Neural progenitor cell (in vitro differentiated cells): ENCODE results near the gene PHETA1.

ENCODE experiments used
- CTCF ChIP-seq: fragments of 200-600 bp; sonication (generic); IDR thresholded peaks from 2 replicates; pipeline ENCODE4 v1.5.1; 2017; ENCODE audit warnings: antibody characterized with exemption, mild to moderate bottlenecking
- EZH2 ChIP-seq: fragments of 200-600 bp; sonication (generic); IDR thresholded peaks from 2 replicates; pipeline ENCODE4 v1.6.1; 2017; ENCODE audit warnings: antibody characterized with exemption, mild to moderate bottlenecking, moderate library complexity

GRCh38 chr12:111377440-111377839 is 8.5 kb upstream of the PHETA1 start:
- TF ChIP-seq CTCF (no peak), EZH2 (no peak)
